ENCODE measurements around the gene KRT8. TPM values are rescaled to one million over a fixed set of nuclear protein-coding genes. Genes with fewer than 3 reads are reported as not detected.
A peak's percentile ranks its signal among the peaks of the same experiment; 100 is the strongest.
"Not testable (repeated sequence)": the region's sequence is repeated elsewhere in the genome, so short reads cannot be mapped to it uniquely, and the experiment has no call there.

KRT8 gene
- total RNA-seq, 4 donors from 2014 or later: 0.20 to 19.7 (median 10.2) TPM

- DNase-seq (ENCODE audit: low spot score in 2 of 2): peak; percentile 62 to 84
- no peaks in the 10 kb centered on the region for H3K36me3 ChIP-seq
- TF ChIP-seq CTCF (IDR thresholded peaks at IDR 0.05) (peak; percentile 73 to 92 (median 86)), EP300 (IDR thresholded peaks at IDR 0.05) (no peak), POLR2A (IDR thresholded peaks at IDR 0.05) (no peak)
- H3K4me1 ChIP-seq: peaks cover 0 to 6% (median 2%) of the 10 kb centered on the region in 4 donors
- no peak overlapping the region for H3K4me3 ChIP-seq
- H3K27me3 ChIP-seq: no peaks in the 10 kb centered on the region
- H3K9me3 ChIP-seq: no peaks in the 10 kb centered on the region
- no peak overlapping the region for H3K27ac ChIP-seq
- 26 to 29% methylated on average over 13 of the region's 13 CpGs for WGBS, 2 donors
Observed at GRCh38 chr12:52884526-52885293, 20.2 kb downstream of the KRT8 start.

- not testable (repeated sequence) for H3K4me3 ChIP-seq
- 57 to 70% methylated on average over 8 of the region's 8 CpGs for WGBS, 2 donors
Observed at GRCh38 chr12:52880499-52880898, 24.4 kb downstream of the KRT8 start.

GRCh38 chr12:52879394-52880351 is 25.2 kb downstream of the KRT8 start:
- 7 to 15% methylated on average over 17 to 32 of the region's 38 CpGs for WGBS, 2 donors
- TF ChIP-seq CTCF (IDR thresholded peaks at IDR 0.05) (peak; percentile 52 to 81 (median 69)), EP300 (IDR thresholded peaks at IDR 0.05) (no peak)
- H3K9me3 ChIP-seq: no peaks in the 10 kb centered on the region
- peak overlapping the region; percentile 21 to 60 (median 45) for H3K27ac ChIP-seq
- H3K4me1 ChIP-seq: peaks cover 0 to 25% (median 11%) of the 10 kb centered on the region in 4 donors
- peak; percentile 46 to 80 for DNase-seq (ENCODE audit: low spot score in 2 of 2)
- no peaks in the 10 kb centered on the region for H3K36me3 ChIP-seq
- H3K27me3 ChIP-seq: no peaks in the 10 kb centered on the region
- peak overlapping the region; percentile 9 to 39 (median 21) for H3K4me3 ChIP-seq

More at GRCh38 chr12:52880499-52880898, 24.4 kb downstream of the KRT8 start:
- H3K27ac ChIP-seq; H3K36me3 ChIP-seq; DNase-seq (ENCODE audit: low spot score in 2 of 2); H3K9me3 ChIP-seq; H3K27me3 ChIP-seq: not testable (repeated sequence)
- peaks cover 0 to 18% (median 8%) of the 10 kb centered on the region in 4 donors for H3K4me1 ChIP-seq

- Histone ChIP-seq H3K4me1 (peaks cover 0 to 35% (median 18%) of the 10 kb centered on the region in 4 donors), H3K9me3 (no peaks in the 10 kb centered on the region), H3K27me3 (no peaks in the 10 kb centered on the region), H3K36me3 (no peaks in the 10 kb centered on the region), H3K27ac (peak overlapping the region; percentile 21 to 60 (median 45)), H3K4me3 (peak overlapping the region in 2 of 4 donors; percentile 22 to 39)
- no peak for DNase-seq (ENCODE audit: low spot score in 2 of 2)
- TF ChIP-seq POLR2A (IDR thresholded peaks at IDR 0.05) (no peak), CTCF (IDR thresholded peaks at IDR 0.05) (no peak)
- 69 to 75% methylated on average over 17 of the region's 17 CpGs for WGBS, 2 donors
Observed at GRCh38 chr12:52878507-52879393, 26.1 kb downstream of the KRT8 start.

GRCh38 chr12:52877242-52877641 is 27.6 kb downstream of the KRT8 start:
- 70 to 77% methylated on average over 3 of the region's 3 CpGs for WGBS, 2 donors
- Histone ChIP-seq H3K36me3 (no peaks in the 10 kb centered on the region), H3K27me3 (no peaks in the 10 kb centered on the region), H3K27ac (peak overlapping the region in 1 of 4 donors; percentile 40), H3K4me3 (no peak overlapping the region), H3K9me3 (no peaks in the 10 kb centered on the region), H3K4me1 (peaks cover 0 to 50% (median 26%) of the 10 kb centered on the region in 4 donors)
- TF ChIP-seq CTCF (IDR thresholded peaks at IDR 0.05): no peak
- TF ChIP-seq POLR2A (IDR thresholded peaks at IDR 0.05): no peak
- TF ChIP-seq EP300 (IDR thresholded peaks at IDR 0.05): no peak
- no peak for DNase-seq (ENCODE audit: low spot score in 2 of 2)

Measured in tibial nerve (tissue), 4 donors.